MM.1S (cell line): ENCODE results near the gene TRIM52.

Experiments
- DNase-seq: peaks from one replicate; pipeline ENCODE4 v3.0.0-alpha.2; 2015
- H2AFZ ChIP-seq: fragments of 300-600 bp; sonication (generic); 2 replicates; pipeline ENCODE4 v1.6.0; 2016; ENCODE audit warnings: antibody characterized with exemption, low read length
- H3F3A ChIP-seq: fragments of 300-600 bp; sonication (generic); 2 replicates; pipeline ENCODE4 v1.6.1; 2016; ENCODE audit warnings: mild to moderate bottlenecking, antibody characterized with exemption, low read length, moderate library complexity, mixed read lengths; ENCODE audit not compliant: insufficient read depth
- H3K27ac ChIP-seq: fragments of 300-600 bp; sonication (generic); 2 replicates; pipeline ENCODE4 v1.5.1; 2016; ENCODE audit warnings: mild to moderate bottlenecking, low read length
- H3K27me3 ChIP-seq: fragments of 300-600 bp; sonication (generic); replicated peaks from 2 replicates; pipeline ENCODE4 v1.6.0; 2016; ENCODE audit warnings: low read length; ENCODE audit not compliant: insufficient read depth
- H3K36me3 ChIP-seq: fragments of 300-600 bp; sonication (generic); replicated peaks from 2 replicates; pipeline ENCODE4 v1.6.1; 2016; ENCODE audit warnings: mild to moderate bottlenecking, low read length, mixed read lengths; ENCODE audit not compliant: insufficient read depth
- H3K4me1 ChIP-seq: fragments of 300-600 bp; sonication (generic); 2 replicates; pipeline ENCODE4 v1.6.1; 2016; ENCODE audit warnings: low read length, mixed read lengths
- H3K4me2 ChIP-seq: fragments of 300-600 bp; sonication (generic); 2 replicates; pipeline ENCODE4 v1.6.0; 2016; ENCODE audit warnings: low read depth, low read length
- H3K4me3 ChIP-seq: fragments of 300-600 bp; sonication (generic); 2 replicates; pipeline ENCODE4 v1.5.1; 2016; ENCODE audit warnings: low read length, mixed read lengths
- H3K79me2 ChIP-seq: fragments of 300-600 bp; sonication (generic); 2 replicates; pipeline ENCODE4 v1.6.1; 2016; ENCODE audit warnings: mixed run types, low read length, mixed read lengths
- H3K9ac ChIP-seq: fragments of 300-600 bp; sonication (generic); 2 replicates; pipeline ENCODE4 v1.6.1; 2016; ENCODE audit warnings: low read length, mixed read lengths
- H3K9me2 ChIP-seq: fragments of 300-600 bp; sonication (generic); replicated peaks from 2 replicates; pipeline ENCODE4 v1.6.1; 2016; ENCODE audit warnings: mild to moderate bottlenecking, low read length, mixed read lengths; ENCODE audit not compliant: insufficient read depth
- H3K9me3 ChIP-seq: fragments of 300-600 bp; sonication (generic); replicated peaks from 2 replicates; pipeline ENCODE4 v1.6.1; 2016; ENCODE audit warnings: mild to moderate bottlenecking, low read length, mixed read lengths; ENCODE audit not compliant: insufficient read depth
- H4K20me1 ChIP-seq: fragments of 300-600 bp; sonication (generic); 2 replicates; pipeline ENCODE4 v1.6.1; 2016; ENCODE audit warnings: mild to moderate bottlenecking, low read length, moderate library complexity, mixed read lengths; ENCODE audit not compliant: insufficient read depth
- EZH2 ChIP-seq: fragments of 300-600 bp; sonication (generic); optimal IDR thresholded peaks from 2 replicates; pipeline ENCODE3; 2017; ENCODE audit warnings: low read depth, mild to moderate bottlenecking, antibody characterized with exemption, low read length, mixed read lengths
- EZH2phosphoT487 ChIP-seq: fragments of 300-600 bp; sonication (generic); IDR thresholded peaks from 2 replicates; pipeline ENCODE4 v1.6.1; 2018; ENCODE audit warnings: antibody characterized with exemption, low read length
- TF ChIP-seq, protein P1 (sequence below): fragments of 300-600 bp; sonication (generic); IDR thresholded peaks from 2 replicates; pipeline ENCODE4 v1.5.1; 2016; ENCODE audit warnings: antibody characterized with exemption, low read length, mixed read lengths

The TRIM52 gene

DNA sequence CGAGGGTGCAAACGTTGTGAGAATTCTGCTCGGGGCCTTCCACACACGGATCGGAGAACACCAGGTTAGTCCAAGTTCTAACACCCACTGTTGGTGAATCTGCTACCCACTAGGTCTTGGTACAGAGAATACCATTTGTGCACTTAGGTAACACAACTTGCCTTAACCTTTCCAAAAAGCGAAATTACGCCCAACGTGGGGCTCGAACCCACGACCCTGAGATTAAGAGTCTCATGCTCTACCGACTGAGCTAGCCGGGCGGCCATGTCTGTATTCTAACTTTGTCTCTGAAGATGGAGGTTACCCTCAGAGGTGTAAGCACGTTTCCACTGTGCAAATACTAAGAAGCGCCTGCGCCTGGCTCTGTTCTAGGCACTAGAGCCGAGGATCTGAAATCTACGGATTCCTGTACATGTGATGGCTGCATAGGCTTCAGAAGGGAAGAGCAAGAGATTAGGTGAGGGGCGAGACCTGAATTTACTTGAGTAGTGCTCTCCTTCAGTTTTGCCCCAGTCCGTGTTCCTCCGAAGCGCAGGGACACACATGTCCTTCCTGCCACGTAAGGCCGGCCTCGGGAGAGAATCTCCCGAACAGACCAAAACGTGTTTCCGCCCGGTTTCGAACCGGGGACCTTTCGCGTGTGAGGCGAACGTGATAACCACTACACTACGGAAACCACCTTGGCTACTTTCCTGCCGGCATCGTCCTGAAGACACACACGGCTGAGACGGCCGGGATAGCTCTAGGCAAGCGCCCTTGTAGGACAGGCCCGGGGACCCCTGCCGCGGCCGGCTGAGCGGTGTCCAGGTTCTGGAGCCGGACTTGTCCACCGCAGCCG is 38.9 kb downstream of the TRIM52 start:
- H3K79me2 ChIP-seq: peaks cover 16% of the 10 kb centered on the region
- peak; percentile 92 for DNase-seq
- peak overlapping the region; percentile 90 for H3K4me3 ChIP-seq
- H3K9me2 ChIP-seq: no peaks in the 10 kb centered on the region
- H3K4me1 ChIP-seq: peaks cover 20% of the 10 kb centered on the region
- no peaks in the 10 kb centered on the region for H3K9me3 ChIP-seq
- TF ChIP-seq, protein P1, sequence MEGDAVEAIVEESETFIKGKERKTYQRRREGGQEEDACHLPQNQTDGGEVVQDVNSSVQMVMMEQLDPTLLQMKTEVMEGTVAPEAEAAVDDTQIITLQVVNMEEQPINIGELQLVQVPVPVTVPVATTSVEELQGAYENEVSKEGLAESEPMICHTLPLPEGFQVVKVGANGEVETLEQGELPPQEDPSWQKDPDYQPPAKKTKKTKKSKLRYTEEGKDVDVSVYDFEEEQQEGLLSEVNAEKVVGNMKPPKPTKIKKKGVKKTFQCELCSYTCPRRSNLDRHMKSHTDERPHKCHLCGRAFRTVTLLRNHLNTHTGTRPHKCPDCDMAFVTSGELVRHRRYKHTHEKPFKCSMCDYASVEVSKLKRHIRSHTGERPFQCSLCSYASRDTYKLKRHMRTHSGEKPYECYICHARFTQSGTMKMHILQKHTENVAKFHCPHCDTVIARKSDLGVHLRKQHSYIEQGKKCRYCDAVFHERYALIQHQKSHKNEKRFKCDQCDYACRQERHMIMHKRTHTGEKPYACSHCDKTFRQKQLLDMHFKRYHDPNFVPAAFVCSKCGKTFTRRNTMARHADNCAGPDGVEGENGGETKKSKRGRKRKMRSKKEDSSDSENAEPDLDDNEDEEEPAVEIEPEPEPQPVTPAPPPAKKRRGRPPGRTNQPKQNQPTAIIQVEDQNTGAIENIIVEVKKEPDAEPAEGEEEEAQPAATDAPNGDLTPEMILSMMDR: no peak
- no peak for TF ChIP-seq EZH2
- TF ChIP-seq EZH2phosphoT487: no peak
- no peaks in the 10 kb centered on the region for H3K36me3 ChIP-seq
- H3K27ac ChIP-seq: peak overlapping the region; percentile 97
- no peaks in the 10 kb centered on the region for H3K27me3 ChIP-seq
- peak overlapping the region; percentile 76 for H2AFZ ChIP-seq
- no peaks in the 10 kb centered on the region for H4K20me1 ChIP-seq
- peak overlapping the region; percentile 84 for H3K9ac ChIP-seq
- peaks cover 60% of the 10 kb centered on the region for H3F3A ChIP-seq
- peak overlapping the region; percentile 98 for H3K4me2 ChIP-seq

DNA sequence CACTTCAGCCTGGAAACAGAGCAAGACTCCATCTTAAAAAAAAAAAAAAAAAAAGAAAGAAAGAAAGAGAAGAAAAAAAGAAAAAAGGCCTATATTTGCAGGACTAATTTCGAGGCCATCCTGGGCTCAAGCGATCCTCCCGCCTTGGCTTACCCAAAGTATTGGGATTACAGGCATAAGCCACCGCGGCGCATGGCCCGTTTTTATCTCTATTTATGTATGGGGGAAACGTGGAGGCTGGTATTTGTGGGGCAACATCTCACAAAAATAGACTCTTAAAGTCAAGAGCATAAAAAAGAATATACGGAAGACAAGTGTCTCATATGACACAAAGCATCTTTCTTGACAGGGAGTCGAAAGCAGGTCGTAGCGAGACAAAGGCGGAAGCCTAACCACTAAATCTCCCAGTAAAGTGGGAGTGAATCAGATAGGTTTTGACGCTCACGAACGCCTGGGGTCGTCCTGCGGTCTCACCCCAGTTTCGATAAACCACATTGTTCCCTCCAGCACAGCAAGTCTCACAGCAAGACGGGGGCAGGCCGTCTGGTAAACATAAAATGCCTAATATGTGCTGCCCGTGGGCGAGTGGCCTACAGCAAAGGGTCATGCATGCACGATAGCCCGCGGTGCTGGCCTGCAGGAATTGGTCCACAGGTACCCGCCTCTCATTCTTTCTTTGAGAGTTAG is 39.7 kb downstream of the TRIM52 start:
- peak overlapping the region; percentile 98 for H3K4me2 ChIP-seq
- peaks cover 66% of the 10 kb centered on the region for H3F3A ChIP-seq
- H3K4me1 ChIP-seq: peaks cover 24% of the 10 kb centered on the region
- H3K9me3 ChIP-seq: no peaks in the 10 kb centered on the region
- no peaks in the 10 kb centered on the region for H4K20me1 ChIP-seq
- peak overlapping the region; percentile 90 for H3K4me3 ChIP-seq
- H3K36me3 ChIP-seq: no peaks in the 10 kb centered on the region
- TF ChIP-seq EZH2: no peak
- TF ChIP-seq, protein P1: no peak
- TF ChIP-seq EZH2phosphoT487: no peak
- H2AFZ ChIP-seq: 0 out of 2 replicates have a peak overlapping the region, but pooled peaks have one; percentile 17
- no peaks in the 10 kb centered on the region for H3K9me2 ChIP-seq
- H3K9ac ChIP-seq: peak overlapping the region; percentile 84; the same call in 1 of the 2 replicates
- no peaks in the 10 kb centered on the region for H3K27me3 ChIP-seq
- DNase-seq: peak; percentile 21
- peak overlapping the region; percentile 97 for H3K27ac ChIP-seq
- H3K79me2 ChIP-seq: peaks cover 16% of the 10 kb centered on the region

DNA sequence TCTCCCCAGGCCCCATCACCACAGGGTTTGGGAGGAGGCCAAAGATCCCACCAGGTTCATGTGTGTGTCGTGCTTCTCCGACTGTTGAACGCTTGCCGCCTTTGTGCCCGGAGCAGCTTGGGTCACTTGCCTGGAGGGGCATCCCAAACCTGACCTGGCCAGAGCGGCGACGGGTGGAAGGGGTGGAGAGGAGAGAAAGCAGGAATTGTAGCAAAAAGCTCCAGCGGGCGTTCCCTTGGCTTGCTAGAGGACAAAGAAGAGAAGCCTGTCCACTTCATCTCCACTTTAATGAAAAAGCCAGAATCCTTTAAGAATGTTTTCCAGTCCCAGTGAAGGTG is 40.8 kb downstream of the TRIM52 start:
- no peaks in the 10 kb centered on the region for H3K27me3 ChIP-seq
- no peak overlapping the region for H2AFZ ChIP-seq
- peaks cover 22% of the 10 kb centered on the region for H3K4me1 ChIP-seq
- H3F3A ChIP-seq: peaks cover 66% of the 10 kb centered on the region
- no peak overlapping the region for H3K4me2 ChIP-seq
- no peaks in the 10 kb centered on the region for H4K20me1 ChIP-seq
- no peak overlapping the region for H3K4me3 ChIP-seq
- peaks cover 15% of the 10 kb centered on the region for H3K79me2 ChIP-seq
- H3K9me3 ChIP-seq: no peaks in the 10 kb centered on the region
- H3K36me3 ChIP-seq: no peaks in the 10 kb centered on the region
- H3K9ac ChIP-seq: no peak overlapping the region
- H3K27ac ChIP-seq: no peak overlapping the region
- H3K9me2 ChIP-seq: no peaks in the 10 kb centered on the region
- TF ChIP-seq, protein P1: no peak
- TF ChIP-seq EZH2: no peak
- no peak for TF ChIP-seq EZH2phosphoT487
- DNase-seq: peak; percentile 4
